Measurements from ENCODE around the gene USP54. TPM values are rescaled to one million over a fixed set of nuclear protein-coding genes. Genes with fewer than 3 reads are reported as not detected.

Gene USP54
- total RNA-seq, 3 donors from 2014 or later = 97.0 to 149 (median 109) TPM

- H3K4me1 ChIP-seq (ENCODE audit: low read depth) = peaks cover 10% of the 10 kb centered on the region
- no peaks in the 10 kb centered on the region for H3K36me3 ChIP-seq (ENCODE audit: low read depth)
- H3K4me3 ChIP-seq = no peak overlapping the region
- no peaks in the 10 kb centered on the region for H3K9me3 ChIP-seq
- no peak for DNase-seq
- peak; percentile 94 for ATAC-seq
- intact Hi-C loops (cut with DNase I, micrococcal nuclease) = no loop called here
- TF ChIP-seq CTCF (IDR thresholded peaks at IDR 0.05) = no peak
Observed at GRCh38 chr10:73552819-73553715, 38.1 kb downstream of the USP54 start.

GRCh38 chr10:73551515-73551914, 39.6 kb downstream of the USP54 start:
- TF ChIP-seq CTCF (IDR thresholded peaks at IDR 0.05) = no peak
- Histone ChIP-seq H3K4me3 (no peak overlapping the region), H3K9me3 (no peaks in the 10 kb centered on the region), H3K36me3 (ENCODE audit: low read depth) (no peaks in the 10 kb centered on the region), H3K4me1 (ENCODE audit: low read depth) (peaks cover 10% of the 10 kb centered on the region)
- DNase-seq = no peak
- intact Hi-C loops (cut with DNase I, micrococcal nuclease) = no loop called here
- ATAC-seq = no peak

GRCh38 chr10:73545357-73545756, 45.8 kb downstream of the USP54 start:
- Histone ChIP-seq H3K4me3 (no peak overlapping the region), H3K36me3 (ENCODE audit: low read depth) (no peaks in the 10 kb centered on the region), H3K4me1 (ENCODE audit: low read depth) (no peaks in the 10 kb centered on the region), H3K9me3 (no peaks in the 10 kb centered on the region)
- intact Hi-C loops (cut with DNase I, micrococcal nuclease) = no loop called here
- no peak for TF ChIP-seq CTCF (IDR thresholded peaks at IDR 0.05)
- ATAC-seq (no peak), DNase-seq (no peak)

- DNase-seq (no peak), ATAC-seq (no peak)
- no peaks in the 10 kb centered on the region for H3K36me3 ChIP-seq (ENCODE audit: low read depth)
- no peaks in the 10 kb centered on the region for H3K9me3 ChIP-seq
- no peak for TF ChIP-seq CTCF (IDR thresholded peaks at IDR 0.05)
- intact Hi-C loops (cut with DNase I, micrococcal nuclease) = no loop called here
- no peak overlapping the region for H3K4me3 ChIP-seq
- no peaks in the 10 kb centered on the region for H3K4me1 ChIP-seq (ENCODE audit: low read depth)
Observed at GRCh38 chr10:73537709-73538108, 53.4 kb downstream of the USP54 start.

- no peak for TF ChIP-seq CTCF (IDR thresholded peaks at IDR 0.05)
- Histone ChIP-seq H3K9me3 (no peaks in the 10 kb centered on the region), H3K4me1 (ENCODE audit: low read depth) (no peaks in the 10 kb centered on the region), H3K36me3 (ENCODE audit: low read depth) (no peaks in the 10 kb centered on the region), H3K4me3 (no peak overlapping the region)
- DNase-seq (no peak), ATAC-seq (no peak)
- intact Hi-C loops (cut with DNase I, micrococcal nuclease) = no loop called here
Observed at GRCh38 chr10:73537288-73537687, 53.9 kb downstream of the USP54 start.
